ENCODE measurements around the gene DAB2IP.
A peak's percentile ranks its signal among the peaks of the same experiment; 100 is the strongest.

The DAB2IP gene

DNA sequence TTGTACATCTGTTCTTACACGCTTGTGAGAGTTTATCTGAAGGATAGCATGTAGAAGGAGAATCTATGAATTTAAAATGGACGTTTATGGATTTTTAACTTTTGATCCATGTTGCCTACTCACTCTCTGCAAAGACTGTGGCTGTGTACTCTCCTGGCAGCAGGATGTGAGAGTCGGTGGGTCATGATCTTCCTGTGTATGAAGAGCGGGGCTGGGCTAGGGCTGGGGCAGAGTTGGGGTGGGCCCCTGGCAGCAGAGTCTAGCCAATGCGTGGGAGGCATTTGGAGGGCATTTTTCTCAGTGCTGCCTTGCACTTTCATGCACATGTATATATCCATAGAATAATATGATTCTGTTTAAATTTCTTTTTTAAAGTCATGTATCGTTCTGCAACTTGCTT lies 24.0 kb upstream of the DAB2IP start:
- no peak overlapping the region for H3K27ac ChIP-seq
- TF ChIP-seq CTCF (conservative IDR thresholded peaks at IDR 0.05) = no peak

- no peak overlapping the region for H3K27ac ChIP-seq
- TF ChIP-seq CTCF (conservative IDR thresholded peaks at IDR 0.05) = no peak
Measured at GRCh38 chr9:121628401-121628800, 23.0 kb upstream of the DAB2IP start.

- TF ChIP-seq CTCF (conservative IDR thresholded peaks at IDR 0.05) = no peak
Measured at GRCh38 chr9:121631115-121631514, 20.3 kb upstream of the DAB2IP start.

GRCh38 chr9:121631978-121632418 lies 19.4 kb upstream of the DAB2IP start:
- no peak overlapping the region for H3K27ac ChIP-seq
- no peak for TF ChIP-seq CTCF (conservative IDR thresholded peaks at IDR 0.05)

More at GRCh38 chr9:121631115-121631514, 20.3 kb upstream of the DAB2IP start:
- no peak overlapping the region for H3K27ac ChIP-seq

DNA sequence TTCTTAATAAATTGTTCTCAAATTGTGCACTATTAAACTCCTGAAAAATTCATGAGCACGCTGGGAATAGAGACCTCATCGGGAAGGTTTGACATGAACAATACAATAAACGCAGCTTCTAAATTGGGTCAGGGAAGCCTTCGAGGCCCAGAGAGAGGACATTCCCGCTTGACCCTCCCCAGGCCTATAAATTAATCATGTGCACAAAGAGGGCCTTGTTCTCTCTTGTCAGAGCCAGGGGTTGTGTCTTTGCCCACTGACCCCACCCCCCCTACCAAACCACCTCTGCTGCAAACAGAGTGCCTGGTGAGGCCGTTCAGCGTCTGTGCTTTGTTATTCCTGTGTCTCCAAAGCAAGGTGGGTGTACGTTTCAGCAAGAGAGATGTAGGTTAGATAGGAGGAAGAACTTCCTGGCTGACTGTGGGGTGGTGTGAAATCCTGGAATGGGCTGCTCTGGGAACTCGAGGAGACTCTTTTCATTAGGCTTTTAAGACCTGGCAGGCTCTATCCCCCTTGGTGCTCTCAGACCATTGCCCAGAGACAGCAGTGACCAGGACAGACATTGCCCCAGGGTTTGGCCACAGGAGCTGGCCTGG lies 18.2 kb upstream of the DAB2IP start:
- H3K27ac ChIP-seq = no peak overlapping the region
- no peak for TF ChIP-seq CTCF (conservative IDR thresholded peaks at IDR 0.05)

- TF ChIP-seq CTCF (conservative IDR thresholded peaks at IDR 0.05) = no peak
- H3K27ac ChIP-seq = no peak overlapping the region
Measured at GRCh38 chr9:121633736-121634135, 17.7 kb upstream of the DAB2IP start.

DNA sequence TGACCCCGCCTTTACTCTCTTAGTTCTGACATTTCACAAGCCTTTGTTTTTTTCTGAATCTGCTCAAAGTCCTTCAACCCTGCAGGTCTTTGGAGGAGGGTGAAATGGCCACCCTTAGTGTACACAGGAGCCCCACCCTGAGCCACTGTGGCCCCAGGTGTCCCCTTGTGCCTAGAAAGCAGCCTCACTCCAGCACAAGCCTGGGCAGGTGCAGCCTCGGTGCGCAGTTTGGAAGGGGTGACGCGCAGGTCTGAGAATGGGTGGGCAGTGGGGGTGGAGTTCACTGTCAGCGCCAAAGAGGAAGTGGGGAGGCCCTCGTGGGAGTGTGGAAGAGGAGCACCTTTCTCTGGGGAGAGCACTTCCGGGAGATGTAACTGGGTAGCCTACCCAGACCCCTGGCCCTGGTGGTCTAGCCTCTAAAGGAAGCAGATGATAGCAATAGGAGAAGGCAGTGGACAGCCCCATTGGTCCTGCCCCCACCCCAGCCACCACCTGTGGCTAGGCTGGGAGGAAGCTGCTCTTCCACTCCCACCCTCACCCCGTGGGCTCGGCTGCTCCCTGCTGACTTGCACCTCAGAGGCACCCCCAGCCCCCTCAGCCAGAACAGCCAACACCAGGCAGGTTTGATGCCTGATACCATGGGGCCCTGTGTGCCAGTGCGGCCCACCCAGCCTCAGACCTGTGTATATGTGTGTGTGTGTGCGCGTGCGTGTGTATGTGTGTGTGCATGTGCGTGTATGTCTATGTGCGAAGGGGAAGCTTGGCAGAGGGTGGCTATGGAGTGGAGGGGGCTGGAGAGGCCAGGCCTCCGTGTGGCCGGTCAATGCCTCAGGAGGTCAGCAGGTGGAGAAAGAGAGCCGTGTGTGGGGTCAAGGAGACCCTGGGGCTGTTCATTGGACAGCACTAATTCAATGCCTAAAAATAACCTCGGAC lies 16.8 kb upstream of the DAB2IP start:
- TF ChIP-seq CTCF (conservative IDR thresholded peaks at IDR 0.05) = peak; percentile 75
- H3K27ac ChIP-seq = no peak overlapping the region

All from VCaP (cell line).